ENCODE measurements around the gene SNAPC5.

DNA sequence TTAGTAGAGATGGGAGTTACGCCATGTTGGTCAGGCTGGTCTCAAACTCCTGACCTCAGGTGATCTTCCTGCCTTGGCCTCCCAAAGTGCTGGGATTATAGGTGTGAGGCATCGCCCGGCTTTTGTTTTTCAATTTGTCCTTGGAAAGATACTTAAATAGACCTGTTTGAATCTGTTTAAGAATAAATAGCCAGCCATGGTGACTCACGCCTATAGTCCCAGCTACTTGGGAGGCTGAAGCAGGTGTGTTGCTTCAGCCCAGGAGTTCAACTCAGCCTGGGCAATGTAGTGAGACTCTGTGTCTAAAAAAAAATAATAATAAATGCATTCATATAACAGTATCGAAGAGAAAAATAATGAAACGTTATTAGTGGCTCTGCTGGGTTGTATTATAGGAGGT lies 17.3 kb downstream of the SNAPC5 start:
- TF ChIP-seq, protein P1, sequence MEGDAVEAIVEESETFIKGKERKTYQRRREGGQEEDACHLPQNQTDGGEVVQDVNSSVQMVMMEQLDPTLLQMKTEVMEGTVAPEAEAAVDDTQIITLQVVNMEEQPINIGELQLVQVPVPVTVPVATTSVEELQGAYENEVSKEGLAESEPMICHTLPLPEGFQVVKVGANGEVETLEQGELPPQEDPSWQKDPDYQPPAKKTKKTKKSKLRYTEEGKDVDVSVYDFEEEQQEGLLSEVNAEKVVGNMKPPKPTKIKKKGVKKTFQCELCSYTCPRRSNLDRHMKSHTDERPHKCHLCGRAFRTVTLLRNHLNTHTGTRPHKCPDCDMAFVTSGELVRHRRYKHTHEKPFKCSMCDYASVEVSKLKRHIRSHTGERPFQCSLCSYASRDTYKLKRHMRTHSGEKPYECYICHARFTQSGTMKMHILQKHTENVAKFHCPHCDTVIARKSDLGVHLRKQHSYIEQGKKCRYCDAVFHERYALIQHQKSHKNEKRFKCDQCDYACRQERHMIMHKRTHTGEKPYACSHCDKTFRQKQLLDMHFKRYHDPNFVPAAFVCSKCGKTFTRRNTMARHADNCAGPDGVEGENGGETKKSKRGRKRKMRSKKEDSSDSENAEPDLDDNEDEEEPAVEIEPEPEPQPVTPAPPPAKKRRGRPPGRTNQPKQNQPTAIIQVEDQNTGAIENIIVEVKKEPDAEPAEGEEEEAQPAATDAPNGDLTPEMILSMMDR (conservative IDR thresholded peaks at IDR 0.05): no peak
- TF ChIP-seq EZH2 (IDR thresholded peaks at IDR 0.05; ENCODE audit: low read depth): no peak
